GM12878 (cell line): ENCODE data around the gene VAV2.

Experiments
- CBX3 ChIP-seq: fragments of 200-600 bp; sonication (generic); IDR thresholded peaks from 2 replicates; pipeline ENCODE4 v1.6.1; 2016; ENCODE audit warnings: low read depth, borderline replicate concordance
- EP300 ChIP-seq, 2 experiments: fragments of 150-350 bp in 1 of 2; IDR thresholded peaks; 2 replicates each; pipeline ENCODE4 v1.6.1; 2011 to 2012; ENCODE audit warnings: low read depth in 2 of 2, low read length in 2 of 2, borderline replicate concordance in 1 of 2, improper control_type of control experiment in 1 of 2, inconsistent platforms in 1 of 2; ENCODE audit not compliant: control insufficient read depth in 1 of 2
- NRF1 ChIP-seq: conservative IDR thresholded peaks from 2 replicates; pipeline ENCODE4 v1.6.1; 2011; ENCODE audit warnings: mild to moderate bottlenecking, low read depth, low read length, improper control_type of control experiment
- POLR2A ChIP-seq: IDR thresholded peaks from 2 replicates; pipeline ENCODE4 v1.6.1; 2011; ENCODE audit warnings: low read depth, mild to moderate bottlenecking, low read length
- SP1 ChIP-seq: IDR thresholded peaks from one replicate; pipeline ENCODE4 v1.6.1; 2011; ENCODE audit warnings: low read depth, low read length
- TF ChIP-seq, protein P1 (sequence below): fragments of 450-650 bp; IDR thresholded peaks from 2 replicates; pipeline ENCODE4 v1.6.1; 2017; ENCODE audit warnings: mild to moderate bottlenecking
- TF ChIP-seq, protein P2 (sequence below), 3 experiments: IDR thresholded peaks in 2 of 3; conservative IDR thresholded peaks in 1 of 3; 2 replicates each; pipeline ENCODE4 v1.5.1; 2011; ENCODE audit warnings: low read depth in 3 of 3, low read length in 3 of 3, mild to moderate bottlenecking in 3 of 3, control low read depth in 2 of 3, moderate library complexity in 2 of 3, inconsistent platforms in 1 of 3, mixed read lengths in 1 of 3; ENCODE audit not compliant: control insufficient read depth in 2 of 3, insufficient read depth in 1 of 3; ENCODE audit errors: extremely low read depth in 1 of 3
- TF ChIP-seq, protein P3 (sequence below): fragments of 450-650 bp; IDR thresholded peaks from 2 replicates; pipeline ENCODE4 v1.6.1; 2017; ENCODE audit warnings: mild to moderate bottlenecking, moderate library complexity

DNA sequence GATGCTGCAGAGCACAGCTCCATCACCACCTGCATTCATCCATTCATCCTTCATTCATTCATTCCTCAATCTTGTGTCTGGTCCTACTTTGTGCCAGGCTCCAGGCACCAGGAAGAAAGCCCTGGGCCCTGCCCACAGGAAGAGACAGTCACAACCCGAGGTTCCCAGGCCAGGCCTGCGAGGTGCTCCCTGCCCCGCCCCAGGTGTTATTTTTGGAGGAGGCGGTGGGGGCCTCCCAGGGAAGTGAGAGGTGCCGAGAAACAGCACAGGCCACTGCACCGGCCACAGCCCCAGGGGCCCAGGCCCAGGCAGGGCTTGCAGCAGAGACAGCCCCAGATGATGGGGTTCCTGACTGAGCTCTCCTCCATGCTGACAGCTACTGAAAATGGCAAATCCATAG lies 33.4 kb downstream of the VAV2 start:
- TF ChIP-seq EP300 (IDR thresholded peaks at IDR 0.05; ENCODE audit: borderline replicate concordance in 1 of 2, control insufficient read depth in 1 of 2, low read depth in 2 of 2, low read length in 2 of 2) (no peak), CBX3 (no peak), POLR2A (peak; percentile 44; the same call in 1 of the 2 replicates), SP1 (no peak), NRF1 (no peak)
- TF ChIP-seq, protein P1, sequence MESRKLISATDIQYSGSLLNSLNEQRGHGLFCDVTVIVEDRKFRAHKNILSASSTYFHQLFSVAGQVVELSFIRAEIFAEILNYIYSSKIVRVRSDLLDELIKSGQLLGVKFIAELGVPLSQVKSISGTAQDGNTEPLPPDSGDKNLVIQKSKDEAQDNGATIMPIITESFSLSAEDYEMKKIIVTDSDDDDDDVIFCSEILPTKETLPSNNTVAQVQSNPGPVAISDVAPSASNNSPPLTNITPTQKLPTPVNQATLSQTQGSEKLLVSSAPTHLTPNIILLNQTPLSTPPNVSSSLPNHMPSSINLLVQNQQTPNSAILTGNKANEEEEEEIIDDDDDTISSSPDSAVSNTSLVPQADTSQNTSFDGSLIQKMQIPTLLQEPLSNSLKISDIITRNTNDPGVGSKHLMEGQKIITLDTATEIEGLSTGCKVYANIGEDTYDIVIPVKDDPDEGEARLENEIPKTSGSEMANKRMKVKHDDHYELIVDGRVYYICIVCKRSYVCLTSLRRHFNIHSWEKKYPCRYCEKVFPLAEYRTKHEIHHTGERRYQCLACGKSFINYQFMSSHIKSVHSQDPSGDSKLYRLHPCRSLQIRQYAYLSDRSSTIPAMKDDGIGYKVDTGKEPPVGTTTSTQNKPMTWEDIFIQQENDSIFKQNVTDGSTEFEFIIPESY: no peak
- TF ChIP-seq, protein P2, sequence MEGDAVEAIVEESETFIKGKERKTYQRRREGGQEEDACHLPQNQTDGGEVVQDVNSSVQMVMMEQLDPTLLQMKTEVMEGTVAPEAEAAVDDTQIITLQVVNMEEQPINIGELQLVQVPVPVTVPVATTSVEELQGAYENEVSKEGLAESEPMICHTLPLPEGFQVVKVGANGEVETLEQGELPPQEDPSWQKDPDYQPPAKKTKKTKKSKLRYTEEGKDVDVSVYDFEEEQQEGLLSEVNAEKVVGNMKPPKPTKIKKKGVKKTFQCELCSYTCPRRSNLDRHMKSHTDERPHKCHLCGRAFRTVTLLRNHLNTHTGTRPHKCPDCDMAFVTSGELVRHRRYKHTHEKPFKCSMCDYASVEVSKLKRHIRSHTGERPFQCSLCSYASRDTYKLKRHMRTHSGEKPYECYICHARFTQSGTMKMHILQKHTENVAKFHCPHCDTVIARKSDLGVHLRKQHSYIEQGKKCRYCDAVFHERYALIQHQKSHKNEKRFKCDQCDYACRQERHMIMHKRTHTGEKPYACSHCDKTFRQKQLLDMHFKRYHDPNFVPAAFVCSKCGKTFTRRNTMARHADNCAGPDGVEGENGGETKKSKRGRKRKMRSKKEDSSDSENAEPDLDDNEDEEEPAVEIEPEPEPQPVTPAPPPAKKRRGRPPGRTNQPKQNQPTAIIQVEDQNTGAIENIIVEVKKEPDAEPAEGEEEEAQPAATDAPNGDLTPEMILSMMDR (IDR thresholded peaks at IDR 0.05 in 2 of 3, conservative IDR thresholded peaks at IDR 0.05 in 1 of 3; ENCODE audit: control insufficient read depth in 2 of 3, extremely low read depth in 1 of 3, insufficient read depth in 1 of 3, low read depth in 3 of 3, low read length in 3 of 3): no peak
- TF ChIP-seq, protein P3, sequence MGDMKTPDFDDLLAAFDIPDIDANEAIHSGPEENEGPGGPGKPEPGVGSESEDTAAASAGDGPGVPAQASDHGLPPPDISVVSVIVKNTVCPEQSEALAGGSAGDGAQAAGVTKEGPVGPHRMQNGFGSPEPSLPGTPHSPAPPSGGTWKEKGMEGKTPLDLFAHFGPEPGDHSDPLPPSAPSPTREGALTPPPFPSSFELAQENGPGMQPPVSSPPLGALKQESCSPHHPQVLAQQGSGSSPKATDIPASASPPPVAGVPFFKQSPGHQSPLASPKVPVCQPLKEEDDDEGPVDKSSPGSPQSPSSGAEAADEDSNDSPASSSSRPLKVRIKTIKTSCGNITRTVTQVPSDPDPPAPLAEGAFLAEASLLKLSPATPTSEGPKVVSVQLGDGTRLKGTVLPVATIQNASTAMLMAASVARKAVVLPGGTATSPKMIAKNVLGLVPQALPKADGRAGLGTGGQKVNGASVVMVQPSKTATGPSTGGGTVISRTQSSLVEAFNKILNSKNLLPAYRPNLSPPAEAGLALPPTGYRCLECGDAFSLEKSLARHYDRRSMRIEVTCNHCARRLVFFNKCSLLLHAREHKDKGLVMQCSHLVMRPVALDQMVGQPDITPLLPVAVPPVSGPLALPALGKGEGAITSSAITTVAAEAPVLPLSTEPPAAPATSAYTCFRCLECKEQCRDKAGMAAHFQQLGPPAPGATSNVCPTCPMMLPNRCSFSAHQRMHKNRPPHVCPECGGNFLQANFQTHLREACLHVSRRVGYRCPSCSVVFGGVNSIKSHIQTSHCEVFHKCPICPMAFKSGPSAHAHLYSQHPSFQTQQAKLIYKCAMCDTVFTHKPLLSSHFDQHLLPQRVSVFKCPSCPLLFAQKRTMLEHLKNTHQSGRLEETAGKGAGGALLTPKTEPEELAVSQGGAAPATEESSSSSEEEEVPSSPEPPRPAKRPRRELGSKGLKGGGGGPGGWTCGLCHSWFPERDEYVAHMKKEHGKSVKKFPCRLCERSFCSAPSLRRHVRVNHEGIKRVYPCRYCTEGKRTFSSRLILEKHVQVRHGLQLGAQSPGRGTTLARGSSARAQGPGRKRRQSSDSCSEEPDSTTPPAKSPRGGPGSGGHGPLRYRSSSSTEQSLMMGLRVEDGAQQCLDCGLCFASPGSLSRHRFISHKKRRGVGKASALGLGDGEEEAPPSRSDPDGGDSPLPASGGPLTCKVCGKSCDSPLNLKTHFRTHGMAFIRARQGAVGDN: no peak
